ENCODE measurements around the gene MNAT1.
"Not testable (repeated sequence)": the region's sequence is repeated elsewhere in the genome, so short reads cannot be mapped to it uniquely, and the experiment has no call there.

The MNAT1 gene

GRCh38 chr14:60805841-60806430 is 71.4 kb downstream of the MNAT1 start:
- DNase-seq (ENCODE audit: low spot score): no peak

DNA sequence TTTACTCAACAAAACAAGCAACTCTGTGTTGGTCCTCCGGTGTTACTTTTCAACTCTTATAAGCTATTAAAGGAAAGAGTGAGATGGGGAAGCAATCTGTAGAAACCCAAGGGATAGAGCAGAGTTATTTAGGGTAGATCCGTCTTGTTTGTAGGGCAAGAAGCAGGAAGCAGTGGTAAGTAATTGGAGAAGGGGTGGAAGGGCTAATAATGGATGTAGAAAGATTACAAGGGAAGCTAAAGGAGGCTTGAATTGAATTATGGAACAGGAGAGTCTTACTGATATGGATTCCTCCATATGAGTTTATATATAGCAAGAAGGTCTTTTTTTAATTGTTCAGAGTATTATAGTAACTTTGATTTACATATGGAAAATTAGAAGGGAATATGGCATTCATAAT is 72.7 kb downstream of the MNAT1 start:
- no peak for DNase-seq (ENCODE audit: low spot score)

GRCh38 chr14:60807971-60808370 is 73.4 kb downstream of the MNAT1 start:
- DNase-seq (ENCODE audit: low spot score): no peak

DNA sequence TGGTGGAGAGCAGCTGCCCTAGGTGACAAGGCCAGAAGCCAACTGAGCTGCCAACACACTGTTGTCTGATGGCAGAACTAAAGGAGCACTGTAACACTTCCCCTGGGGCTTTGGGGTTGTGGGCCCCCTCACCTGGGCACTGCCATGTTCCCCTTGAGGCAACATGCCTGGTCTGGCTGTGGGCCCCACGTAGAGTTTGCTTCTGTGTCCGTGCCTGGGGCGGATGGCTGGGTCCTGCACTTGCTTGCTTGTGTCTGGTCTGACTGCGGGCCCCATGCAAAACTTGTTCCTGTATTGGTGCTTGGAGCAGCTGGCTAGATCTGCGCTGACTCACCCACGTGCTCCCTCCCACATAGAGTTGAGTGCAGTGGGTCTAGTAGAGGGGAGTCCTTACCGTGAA is 78.4 kb downstream of the MNAT1 start:
- no peak for DNase-seq (ENCODE audit: low spot score)

DNA sequence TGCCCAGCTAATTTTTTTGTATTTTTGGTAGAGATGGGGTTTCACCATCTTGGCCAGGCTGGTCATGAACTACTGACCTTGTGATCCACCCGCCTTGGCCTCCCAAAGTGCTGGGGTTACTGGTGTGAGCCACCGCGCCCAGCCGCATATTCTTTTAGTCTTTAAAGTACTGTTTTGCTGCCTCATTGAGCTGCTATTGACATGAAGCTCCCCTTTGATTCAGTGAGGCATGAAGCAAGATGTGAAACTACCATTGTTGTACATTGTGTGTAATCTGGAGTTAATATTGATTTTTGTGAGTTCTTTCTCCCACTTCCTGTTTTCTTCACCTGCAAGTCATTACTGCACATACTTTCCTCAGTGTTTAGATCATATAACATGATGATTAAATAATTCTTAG is 80.8 kb downstream of the MNAT1 start:
- DNase-seq (ENCODE audit: low spot score): no peak

DNA sequence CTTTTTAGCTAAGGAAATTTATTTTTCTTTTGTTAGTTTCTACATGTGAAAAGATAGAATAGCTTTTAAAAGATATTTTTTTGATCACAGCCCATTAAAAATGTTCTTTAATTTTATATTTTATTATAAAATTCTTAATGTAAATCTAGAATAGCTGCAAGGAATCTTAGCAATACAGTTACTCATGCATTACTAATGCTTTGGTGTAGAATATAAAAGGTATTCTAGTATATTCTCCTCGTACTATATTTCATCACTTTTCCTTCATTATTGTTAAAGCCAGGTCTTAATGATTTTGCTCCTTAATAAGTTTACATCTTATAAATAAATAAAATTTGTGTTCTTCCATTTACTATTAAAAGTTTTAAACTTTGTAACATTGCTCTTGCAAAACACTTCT is 82.6 kb downstream of the MNAT1 start:
- no peak for DNase-seq (ENCODE audit: low spot score)

DNA sequence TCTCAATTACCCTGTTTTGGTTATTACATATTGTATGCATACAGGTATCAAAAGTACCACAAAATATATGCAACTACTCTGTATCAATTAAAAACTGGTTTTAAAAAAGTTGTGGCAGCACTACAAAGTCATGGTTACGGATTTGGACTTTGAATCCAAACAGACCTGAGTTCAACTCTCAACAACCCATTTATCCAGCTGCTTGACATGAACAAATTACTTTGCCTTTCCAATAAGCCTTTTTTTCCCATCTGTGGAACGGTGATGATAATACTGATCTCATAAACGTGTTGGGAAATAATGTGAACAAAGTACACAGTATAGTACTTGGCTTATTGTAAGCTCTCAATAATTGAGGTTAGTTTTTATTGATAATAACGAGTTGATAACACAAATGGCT is 85.0 kb downstream of the MNAT1 start:
- DNase-seq (ENCODE audit: low spot score): no peak

GRCh38 chr14:60838601-60839000 is 104.0 kb downstream of the MNAT1 start:
- no peak for DNase-seq (ENCODE audit: low spot score)

GRCh38 chr14:60839057-60839456 is 104.5 kb downstream of the MNAT1 start:
- DNase-seq (ENCODE audit: low spot score): no peak

GRCh38 chr14:60839657-60840056 is 105.1 kb downstream of the MNAT1 start:
- DNase-seq (ENCODE audit: low spot score): no peak

GRCh38 chr14:60840313-60840712 is 105.8 kb downstream of the MNAT1 start:
- DNase-seq (ENCODE audit: low spot score): no peak

GRCh38 chr14:60845523-60845922 is 111.0 kb downstream of the MNAT1 start:
- DNase-seq (ENCODE audit: low spot score): no peak

GRCh38 chr14:60848066-60848465 is 113.5 kb downstream of the MNAT1 start:
- DNase-seq (ENCODE audit: low spot score): no peak

GRCh38 chr14:60851692-60852091 is 117.1 kb downstream of the MNAT1 start:
- not testable (repeated sequence) for DNase-seq (ENCODE audit: low spot score)

- DNase-seq (ENCODE audit: low spot score): no peak
Observed at GRCh38 chr14:60856111-60856510, 121.5 kb downstream of the MNAT1 start.

- DNase-seq (ENCODE audit: low spot score): no peak
Observed at GRCh38 chr14:60859525-60859924, 125.0 kb downstream of the MNAT1 start.

DNA sequence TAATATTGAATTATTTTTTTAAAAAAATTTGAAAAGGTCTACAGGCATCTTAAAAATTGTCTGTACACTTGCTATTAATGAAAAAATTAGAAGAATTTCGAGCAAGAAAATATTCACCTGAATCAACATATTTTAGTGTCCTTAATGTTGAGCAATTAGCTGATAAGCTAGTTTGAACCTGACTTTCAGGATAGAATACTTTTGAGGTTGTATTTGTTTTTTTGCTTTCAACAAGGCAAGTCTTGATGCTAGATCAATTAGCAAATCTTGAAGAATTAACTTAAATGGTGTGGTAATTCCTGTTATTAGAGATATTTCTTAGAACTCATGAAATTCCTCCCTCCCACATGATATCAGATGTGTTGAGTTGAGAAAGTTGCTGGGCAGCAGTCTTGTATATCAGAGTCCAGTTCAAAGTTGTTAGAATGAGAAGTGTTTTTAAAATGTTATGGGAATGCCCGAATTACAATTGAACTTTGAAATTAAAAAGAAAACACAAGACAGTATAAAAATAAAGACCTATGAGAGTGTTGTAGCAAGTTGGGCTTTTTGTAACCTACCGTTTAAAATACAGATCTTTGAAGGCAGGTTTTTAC is 127.1 kb downstream of the MNAT1 start:
- DNase-seq (ENCODE audit: low spot score): no peak

DNA sequence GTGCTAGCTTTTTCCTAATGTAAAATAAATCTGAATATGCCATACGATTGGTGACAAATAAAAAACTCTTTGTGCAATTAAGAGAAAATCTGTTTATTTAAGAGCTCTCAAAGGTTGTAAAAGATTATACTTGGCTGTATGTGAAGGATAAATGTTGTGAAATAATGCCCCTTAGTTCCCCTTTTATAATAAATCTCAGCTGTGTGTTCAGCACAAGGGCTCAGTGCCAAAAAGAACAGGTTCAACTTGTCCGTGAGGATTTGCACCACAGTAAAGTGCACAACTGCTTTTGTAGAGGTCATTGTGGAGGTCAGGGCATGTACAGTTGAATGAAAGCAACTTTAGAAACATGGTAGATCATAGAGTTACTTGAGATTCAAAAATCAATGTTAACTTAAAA is 127.7 kb downstream of the MNAT1 start:
- no peak for DNase-seq (ENCODE audit: low spot score)

GRCh38 chr14:60863249-60863648 is 128.7 kb downstream of the MNAT1 start:
- DNase-seq (ENCODE audit: low spot score): no peak

- DNase-seq (ENCODE audit: low spot score): no peak
Observed at GRCh38 chr14:60865378-60866127, 131.0 kb downstream of the MNAT1 start.

DNA sequence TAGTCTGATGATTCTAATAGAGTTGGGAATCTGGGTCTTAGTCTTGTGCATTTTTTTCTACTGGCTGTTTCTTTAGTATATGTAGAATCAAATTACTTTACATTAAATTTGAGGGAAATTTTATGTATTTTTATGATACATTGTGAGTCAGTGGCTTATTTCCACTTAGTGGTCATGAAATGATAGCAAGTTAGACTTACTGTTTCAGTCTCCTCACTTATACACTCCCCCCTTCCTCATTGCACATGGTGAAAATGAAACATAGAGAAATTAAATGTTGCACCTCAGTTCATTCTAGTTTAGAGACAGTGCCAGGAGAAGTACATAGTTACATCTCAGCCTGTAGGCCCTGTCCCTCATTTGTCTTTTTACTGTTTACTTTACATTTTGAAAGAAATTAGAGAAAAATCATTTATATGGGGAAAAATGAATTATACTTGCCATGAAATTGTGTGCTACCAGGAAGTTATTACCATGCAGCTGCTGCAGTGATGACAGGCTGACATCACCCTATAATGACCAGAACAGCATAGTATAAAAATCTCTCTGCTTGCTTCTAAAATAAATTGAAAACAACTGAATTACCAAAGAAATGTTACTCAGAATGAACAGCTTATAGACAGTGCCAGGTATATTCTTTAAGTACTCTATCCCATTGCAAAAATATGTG is 133.1 kb downstream of the MNAT1 start:
- DNase-seq (ENCODE audit: low spot score): no peak

DNA sequence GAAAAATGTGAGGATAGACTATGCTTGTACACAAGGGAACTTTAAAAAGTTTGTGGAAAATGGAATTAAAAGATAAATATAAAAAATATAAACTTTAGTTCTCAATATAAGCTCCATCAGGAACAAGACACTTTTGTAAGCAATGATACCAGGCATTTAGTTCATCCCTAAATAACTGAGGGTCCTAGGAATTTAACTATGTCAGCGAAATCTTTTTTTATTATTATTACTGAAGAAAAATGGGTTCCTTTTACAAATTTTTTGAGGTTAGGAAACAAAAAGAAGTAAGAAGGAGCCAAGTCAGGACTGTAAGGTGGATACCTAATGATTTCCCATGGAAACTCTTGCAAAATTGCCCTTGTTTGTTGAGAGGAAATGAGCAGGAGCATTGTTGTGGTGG is 143.6 kb downstream of the MNAT1 start:
- DNase-seq (ENCODE audit: low spot score): no peak

GRCh38 chr14:60878536-60878935 is 144.0 kb downstream of the MNAT1 start:
- no peak for DNase-seq (ENCODE audit: low spot score)

Measured in CD4-positive, alpha-beta T cell treated with Interleukin-6 at 100 ng/mL for 8 hours (primary cell).